Uterus (tissue), 4 donors: ENCODE measurements around the gene SEMA3E. TPM values are rescaled to one million over a fixed set of nuclear protein-coding genes. Genes with fewer than 3 reads are reported as not detected.

Source experiments
- DNase-seq, 2 donors: peaks; one replicate each; pipeline ENCODE4 v3.0.0-alpha.2; 2019 to 2020
- H3K27ac ChIP-seq, 2 donors: fragments of 200-600 bp; sonication (generic); 1 replicate in 1 of 2; 2 replicates in 1 of 2; pipeline ENCODE4 v1.5.1; 2016 to 2018
- H3K27me3 ChIP-seq, 2 donors: fragments of 200-600 bp; sonication (generic); one replicate each; pipeline ENCODE4 v1.5.1; 2018 to 2019; ENCODE audit warnings: control low read depth in 1 of 2
- H3K36me3 ChIP-seq, 2 donors: fragments of 200-600 bp; sonication (generic); one replicate each; pipeline ENCODE4 v1.5.1; 2019; ENCODE audit warnings: control low read depth in 1 of 2
- H3K4me1 ChIP-seq, 2 donors: fragments of 200-600 bp; sonication (generic); one replicate each; pipeline ENCODE4 v1.5.1; 2018 to 2019; ENCODE audit warnings: control low read depth in 1 of 2
- H3K4me3 ChIP-seq, 2 donors: fragments of 200-600 bp; sonication (generic); 1 replicate in 1 of 2; 2 replicates in 1 of 2; pipeline ENCODE4 v1.5.1; 2018 to 2019; ENCODE audit warnings: mild to moderate bottlenecking in 1 of 2
- H3K9me3 ChIP-seq, 2 donors: fragments of 200-600 bp; sonication (generic); one replicate each; pipeline ENCODE4 v1.5.1; 2019; ENCODE audit warnings: control low read depth in 1 of 2
- CTCF ChIP-seq, 4 experiments: fragments of 200-600 bp in 2 of 4; fragments of 450-650 bp in 2 of 4; sonication (generic) in 2 of 4; IDR thresholded peaks; one replicate each; pipeline ENCODE4 v1.5.1; 2016 to 2019; ENCODE audit warnings: antibody characterized with exemption in 4 of 4, mild to moderate bottlenecking in 2 of 4, moderate library complexity in 1 of 4
- POLR2A ChIP-seq, 2 donors: fragments of 450-650 bp; IDR thresholded peaks; one replicate each; pipeline ENCODE4 v1.6.1; 2016; ENCODE audit warnings: antibody characterized with exemption in 2 of 2, mild to moderate bottlenecking in 1 of 2, moderate library complexity in 1 of 2
- intact Hi-C: fragments of 100-400 bp; cut with DNase I; formaldehyde crosslinking; loops from one replicate; pipeline ENCODE4 v1.15.1; 2023; ENCODE audit warnings: low total_unique reads
- total RNA-seq, 4 donors: library from RNA; depleted of rRNA in 3 of 4; stranded (reverse); fragments of >200 nt in 3 of 4; gene quantifications; one replicate each; pipeline versions ENCODE4 v1.1.0 to v1.2.4, GENCODE V29; 2014 to 2023
- donor health status: DM: yes; HTN: yes; CAD: no.

SEMA3E gene
- total RNA-seq, 4 donors from 2014 or later, result 0.77 to 15.8 (median 2.2) TPM

- Histone ChIP-seq H3K4me3 (no peak overlapping the region), H3K36me3 (no peaks in the 10 kb centered on the region), H3K27ac (no peak overlapping the region), H3K4me1 (no peaks in the 10 kb centered on the region), H3K9me3 (no peaks in the 10 kb centered on the region), H3K27me3 (no peaks in the 10 kb centered on the region)
- TF ChIP-seq POLR2A (IDR thresholded peaks at IDR 0.05), result no peak
- TF ChIP-seq CTCF (IDR thresholded peaks at IDR 0.05), result no peak
- DNase-seq, result no peak
- intact Hi-C loops, result no loop called here
Observed at GRCh38 chr7:83502636-83503035, 146.3 kb downstream of the SEMA3E start.

DNA sequence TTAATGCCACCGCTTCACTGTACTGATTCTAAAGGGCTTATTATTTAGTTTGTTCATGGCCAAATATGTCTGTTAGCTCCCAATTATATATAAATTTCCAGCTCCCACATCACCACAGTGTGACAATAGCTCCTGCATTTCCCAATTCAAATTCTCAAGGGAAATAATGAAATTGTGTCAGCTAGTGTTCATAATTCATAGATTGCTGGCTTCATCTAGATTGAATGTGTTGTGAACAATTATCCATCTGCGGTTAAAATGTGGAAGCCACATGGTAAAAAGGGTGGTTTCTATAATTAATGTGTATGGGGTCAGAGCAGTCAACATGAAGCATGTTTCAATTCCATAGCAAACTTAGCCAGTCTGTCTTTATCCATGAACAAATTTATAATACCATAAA, 154.3 kb downstream of the SEMA3E start:
- Histone ChIP-seq H3K27me3 (peaks cover 0 to 2% of the 10 kb centered on the region in 2 donors), H3K36me3 (no peaks in the 10 kb centered on the region), H3K4me3 (no peak overlapping the region), H3K27ac (no peak overlapping the region), H3K4me1 (no peaks in the 10 kb centered on the region), H3K9me3 (no peaks in the 10 kb centered on the region)
- TF ChIP-seq CTCF (IDR thresholded peaks at IDR 0.05) (no peak), POLR2A (IDR thresholded peaks at IDR 0.05) (no peak)
- intact Hi-C loops, result no loop called here
- no peak for DNase-seq

DNA sequence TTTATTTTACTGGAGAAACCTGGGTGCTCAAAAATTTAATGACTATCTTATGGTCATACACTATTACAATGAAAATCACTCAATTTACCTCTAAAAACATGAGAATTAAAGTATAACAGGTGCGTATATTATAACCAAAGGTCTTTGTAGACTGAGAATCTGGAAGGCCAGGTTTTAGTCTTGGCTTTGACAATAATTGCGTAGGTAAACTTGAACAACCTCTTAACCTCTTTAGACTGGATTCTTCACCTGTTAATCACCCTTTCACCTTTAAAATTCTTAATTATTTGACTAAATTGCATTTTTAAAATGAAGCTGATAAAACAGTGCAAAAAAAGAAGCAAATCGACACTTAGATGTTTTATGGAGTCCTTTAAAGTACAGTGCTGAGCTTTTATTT, 156.1 kb downstream of the SEMA3E start:
- Histone ChIP-seq H3K36me3 (no peaks in the 10 kb centered on the region), H3K4me1 (no peaks in the 10 kb centered on the region), H3K9me3 (no peaks in the 10 kb centered on the region), H3K4me3 (no peak overlapping the region), H3K27me3 (peaks cover 0 to 2% of the 10 kb centered on the region in 2 donors), H3K27ac (no peak overlapping the region)
- intact Hi-C loops, result no loop called here
- no peak for DNase-seq
- no peak for TF ChIP-seq POLR2A (IDR thresholded peaks at IDR 0.05)

DNA sequence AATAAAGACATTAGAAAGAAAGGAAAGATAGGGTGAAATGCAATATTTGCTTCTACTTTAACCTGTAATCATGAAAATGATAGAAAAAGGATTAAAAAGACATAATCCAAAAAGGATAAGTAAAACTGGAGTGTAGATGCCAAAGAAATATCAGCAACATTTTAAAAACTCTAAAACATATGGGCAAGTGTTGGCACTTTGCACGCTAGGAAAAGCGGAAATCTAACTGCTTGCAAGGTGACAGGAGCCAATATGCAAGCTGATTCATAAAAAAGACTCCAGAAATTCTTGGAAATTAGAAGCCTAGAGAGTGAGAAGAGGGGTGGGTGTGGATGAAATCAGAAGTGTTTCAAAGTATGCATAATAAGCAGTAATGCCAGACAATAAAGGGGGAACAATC, 161.1 kb downstream of the SEMA3E start:
- H3K27me3 ChIP-seq, result peaks cover 0 to 2% of the 10 kb centered on the region in 2 donors
- H3K4me3 ChIP-seq, result no peak overlapping the region
- no peak for DNase-seq
- TF ChIP-seq POLR2A (IDR thresholded peaks at IDR 0.05), result no peak
- TF ChIP-seq CTCF (IDR thresholded peaks at IDR 0.05), result no peak
- no peaks in the 10 kb centered on the region for H3K4me1 ChIP-seq
- no peaks in the 10 kb centered on the region for H3K36me3 ChIP-seq
- no peaks in the 10 kb centered on the region for H3K9me3 ChIP-seq
- intact Hi-C loops, result no loop called here
- H3K27ac ChIP-seq, result no peak overlapping the region

GRCh38 chr7:83486957-83487356, 162.0 kb downstream of the SEMA3E start:
- TF ChIP-seq POLR2A (IDR thresholded peaks at IDR 0.05), result no peak
- no peak for TF ChIP-seq CTCF (IDR thresholded peaks at IDR 0.05)
- no peaks in the 10 kb centered on the region for H3K9me3 ChIP-seq
- peaks cover 0 to 2% of the 10 kb centered on the region in 2 donors for H3K27me3 ChIP-seq
- no peaks in the 10 kb centered on the region for H3K4me1 ChIP-seq
- H3K36me3 ChIP-seq, result no peaks in the 10 kb centered on the region
- H3K27ac ChIP-seq, result no peak overlapping the region
- DNase-seq, result no peak
- no peak overlapping the region for H3K4me3 ChIP-seq
- intact Hi-C loops, result no loop called here

- intact Hi-C loops, result no loop called here
- no peak overlapping the region for H3K27ac ChIP-seq
- DNase-seq, result no peak
- H3K4me3 ChIP-seq, result no peak overlapping the region
- H3K9me3 ChIP-seq, result no peaks in the 10 kb centered on the region
- H3K27me3 ChIP-seq, result peaks cover 0 to under 1% of the 10 kb centered on the region in 2 donors
- TF ChIP-seq CTCF (IDR thresholded peaks at IDR 0.05), result no peak
- no peak for TF ChIP-seq POLR2A (IDR thresholded peaks at IDR 0.05)
- H3K4me1 ChIP-seq, result no peaks in the 10 kb centered on the region
- no peaks in the 10 kb centered on the region for H3K36me3 ChIP-seq
Observed at GRCh38 chr7:83486536-83486935, 162.4 kb downstream of the SEMA3E start.
